Body of pancreas (tissue), 4 donors: ENCODE data around the gene SCCPDH.

Experiments used
- POLR2A ChIP-seq, 3 donors: fragments of 450-650 bp; IDR thresholded peaks; one replicate each; pipeline ENCODE4 v1.6.1; 2016; ENCODE audit warnings: antibody characterized with exemption in 3 of 3, mild to moderate bottlenecking in 2 of 3
- TF ChIP-seq, protein P1 (sequence below), 7 experiments: fragments of 450-650 bp in 4 of 7; fragments of 200-600 bp in 3 of 7; sonication (generic) in 3 of 7; IDR thresholded peaks; one replicate each; pipeline ENCODE4 v1.5.1; 2016 to 2019; ENCODE audit warnings: antibody characterized with exemption in 7 of 7

DNA sequence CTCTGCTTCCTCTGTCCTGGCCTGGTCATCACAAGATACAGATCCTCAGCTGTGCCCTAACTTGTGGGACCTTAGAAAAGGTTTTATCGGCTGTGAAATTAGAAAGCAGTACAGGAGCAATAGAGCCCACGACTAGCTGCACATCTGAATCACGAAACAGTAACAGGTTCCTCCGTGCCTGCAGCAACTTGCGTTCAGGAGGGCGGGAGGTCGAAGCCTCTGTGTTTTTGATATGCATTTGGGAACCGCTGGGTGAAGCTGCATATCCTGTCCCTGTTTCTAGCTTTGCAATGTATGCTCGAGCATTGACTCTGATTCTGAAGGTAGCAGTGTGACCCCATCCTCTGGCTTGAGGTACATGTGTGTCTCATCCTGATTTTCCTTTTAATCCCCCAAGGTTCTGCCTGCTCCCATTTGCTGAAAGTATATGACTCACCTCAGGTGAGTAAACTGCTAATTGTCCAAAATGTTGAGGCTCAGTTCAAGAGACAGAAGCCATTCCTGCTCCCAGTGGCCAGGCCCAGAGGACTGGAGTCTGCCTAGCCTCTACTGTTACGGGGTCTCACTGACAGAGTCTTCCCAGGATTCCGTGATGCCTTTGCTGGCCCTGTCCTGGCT, 44.3 kb downstream of the SCCPDH start:
- TF ChIP-seq, protein P1, sequence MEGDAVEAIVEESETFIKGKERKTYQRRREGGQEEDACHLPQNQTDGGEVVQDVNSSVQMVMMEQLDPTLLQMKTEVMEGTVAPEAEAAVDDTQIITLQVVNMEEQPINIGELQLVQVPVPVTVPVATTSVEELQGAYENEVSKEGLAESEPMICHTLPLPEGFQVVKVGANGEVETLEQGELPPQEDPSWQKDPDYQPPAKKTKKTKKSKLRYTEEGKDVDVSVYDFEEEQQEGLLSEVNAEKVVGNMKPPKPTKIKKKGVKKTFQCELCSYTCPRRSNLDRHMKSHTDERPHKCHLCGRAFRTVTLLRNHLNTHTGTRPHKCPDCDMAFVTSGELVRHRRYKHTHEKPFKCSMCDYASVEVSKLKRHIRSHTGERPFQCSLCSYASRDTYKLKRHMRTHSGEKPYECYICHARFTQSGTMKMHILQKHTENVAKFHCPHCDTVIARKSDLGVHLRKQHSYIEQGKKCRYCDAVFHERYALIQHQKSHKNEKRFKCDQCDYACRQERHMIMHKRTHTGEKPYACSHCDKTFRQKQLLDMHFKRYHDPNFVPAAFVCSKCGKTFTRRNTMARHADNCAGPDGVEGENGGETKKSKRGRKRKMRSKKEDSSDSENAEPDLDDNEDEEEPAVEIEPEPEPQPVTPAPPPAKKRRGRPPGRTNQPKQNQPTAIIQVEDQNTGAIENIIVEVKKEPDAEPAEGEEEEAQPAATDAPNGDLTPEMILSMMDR (IDR thresholded peaks at IDR 0.05): no peak
- no peak for TF ChIP-seq POLR2A (IDR thresholded peaks at IDR 0.05)
